GM18502 (cell line): ENCODE results near the gene SAE1.
"Not testable (repeated sequence)": the region's sequence is repeated elsewhere in the genome, so short reads cannot be mapped to it uniquely, and the experiment has no call there.

Source experiments
- ATAC-seq: cut with Tn5 transposase; IDR thresholded peaks from one replicate; pipeline ENCODE4 v1.9.1; 2021; ENCODE audit warnings: mild to moderate bottlenecking; ENCODE audit not compliant: unreplicated experiment, poor library complexity

Gene SAE1

GRCh38 chr19:47124937-47125668 is 5.5 kb upstream of the SAE1 start:
- ATAC-seq = no peak

- no peak for ATAC-seq
Observed at GRCh38 chr19:47125669-47125938, 5.0 kb upstream of the SAE1 start.

DNA sequence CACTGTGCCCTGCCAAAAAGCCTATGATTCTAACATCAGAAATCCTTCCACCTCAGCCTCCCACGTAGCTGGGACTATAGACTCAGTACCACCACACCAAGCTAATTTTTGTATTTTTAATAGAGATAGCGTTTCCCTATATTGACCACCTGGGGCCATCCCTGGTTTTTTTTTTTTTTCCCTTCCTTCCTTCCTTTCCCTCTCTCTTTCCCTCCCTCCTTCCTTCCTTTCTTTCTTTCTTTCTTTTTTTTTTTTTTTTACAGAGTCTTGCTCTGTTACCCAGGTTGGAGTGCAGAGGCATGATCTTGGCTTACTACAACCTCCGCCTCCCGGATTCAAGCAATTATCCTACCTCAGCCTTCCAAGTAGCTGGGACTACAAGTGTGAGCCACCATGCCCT is 1.1 kb upstream of the SAE1 start:
- ATAC-seq = no peak

GRCh38 chr19:47130120-47130588 is 481 bp upstream of the SAE1 start:
- ATAC-seq = no peak

- ATAC-seq = no peak
Observed at GRCh38 chr19:47132194-47132852, 1.7 kb downstream of the SAE1 start.

GRCh38 chr19:47133021-47133471 is 2.4 kb downstream of the SAE1 start:
- ATAC-seq = no peak

GRCh38 chr19:47134545-47134944 is 3.9 kb downstream of the SAE1 start:
- no peak for ATAC-seq

DNA sequence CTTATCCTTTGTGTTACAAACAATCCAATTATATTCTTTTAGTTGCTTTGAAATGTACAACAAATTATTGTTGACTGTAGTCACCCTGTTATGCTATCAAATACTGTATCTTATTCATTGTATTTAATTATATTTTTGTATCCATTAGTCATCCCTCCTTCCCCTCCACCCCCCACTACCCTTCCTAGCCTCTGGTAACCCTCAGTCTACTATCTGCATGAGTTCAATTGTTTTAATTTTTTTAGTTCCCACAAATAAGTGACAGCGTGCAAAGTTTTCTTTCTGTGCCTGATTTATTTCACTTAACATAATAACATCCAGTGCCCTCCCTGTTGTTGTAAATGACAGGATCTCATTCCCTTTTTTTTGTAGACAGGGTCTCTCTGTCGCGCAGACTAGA is 4.5 kb downstream of the SAE1 start:
- ATAC-seq = no peak

- not testable (repeated sequence) for ATAC-seq
Observed at GRCh38 chr19:47141252-47141651, 10.6 kb downstream of the SAE1 start.

- ATAC-seq = no peak
Observed at GRCh38 chr19:47141695-47142094, 11.1 kb downstream of the SAE1 start.

GRCh38 chr19:47142779-47143178 is 12.1 kb downstream of the SAE1 start:
- ATAC-seq = no peak

DNA sequence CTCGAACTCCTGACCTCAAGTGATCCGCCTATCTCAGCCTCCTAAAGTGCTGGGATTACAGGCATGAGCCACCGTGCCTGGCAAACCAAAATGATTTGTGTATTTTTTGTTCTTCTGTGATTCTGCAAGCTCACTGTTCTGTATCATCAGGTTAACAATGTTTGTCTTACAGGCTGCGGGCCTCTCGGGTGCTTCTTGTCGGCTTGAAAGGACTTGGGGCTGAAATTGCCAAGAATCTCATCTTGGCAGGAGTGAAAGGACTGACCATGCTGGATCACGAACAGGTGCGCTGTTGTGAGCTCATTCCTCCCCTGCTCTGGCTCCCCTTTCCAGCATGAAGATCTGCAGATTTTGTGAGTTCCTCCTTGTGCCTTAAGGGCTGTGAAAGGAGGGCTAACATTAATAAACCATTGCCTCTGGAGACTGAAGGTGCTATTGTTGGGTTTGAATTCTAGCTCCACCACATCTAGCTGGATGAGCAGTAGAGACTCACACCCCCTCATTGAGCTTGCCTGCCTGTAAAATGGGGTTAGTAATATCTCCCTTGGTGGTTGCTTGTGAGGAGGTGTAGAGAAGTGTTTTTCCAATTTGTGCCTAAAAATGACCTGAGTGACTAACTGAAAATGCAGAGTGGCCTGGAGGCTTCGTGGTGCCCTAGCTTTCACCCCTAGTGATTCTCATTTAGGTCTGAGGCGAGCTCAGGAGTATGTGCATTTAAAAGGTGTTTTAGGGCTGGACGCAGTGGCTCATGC is 12.9 kb downstream of the SAE1 start:
- no peak for ATAC-seq

GRCh38 chr19:47144630-47145029 is 14.0 kb downstream of the SAE1 start:
- no peak for ATAC-seq

DNA sequence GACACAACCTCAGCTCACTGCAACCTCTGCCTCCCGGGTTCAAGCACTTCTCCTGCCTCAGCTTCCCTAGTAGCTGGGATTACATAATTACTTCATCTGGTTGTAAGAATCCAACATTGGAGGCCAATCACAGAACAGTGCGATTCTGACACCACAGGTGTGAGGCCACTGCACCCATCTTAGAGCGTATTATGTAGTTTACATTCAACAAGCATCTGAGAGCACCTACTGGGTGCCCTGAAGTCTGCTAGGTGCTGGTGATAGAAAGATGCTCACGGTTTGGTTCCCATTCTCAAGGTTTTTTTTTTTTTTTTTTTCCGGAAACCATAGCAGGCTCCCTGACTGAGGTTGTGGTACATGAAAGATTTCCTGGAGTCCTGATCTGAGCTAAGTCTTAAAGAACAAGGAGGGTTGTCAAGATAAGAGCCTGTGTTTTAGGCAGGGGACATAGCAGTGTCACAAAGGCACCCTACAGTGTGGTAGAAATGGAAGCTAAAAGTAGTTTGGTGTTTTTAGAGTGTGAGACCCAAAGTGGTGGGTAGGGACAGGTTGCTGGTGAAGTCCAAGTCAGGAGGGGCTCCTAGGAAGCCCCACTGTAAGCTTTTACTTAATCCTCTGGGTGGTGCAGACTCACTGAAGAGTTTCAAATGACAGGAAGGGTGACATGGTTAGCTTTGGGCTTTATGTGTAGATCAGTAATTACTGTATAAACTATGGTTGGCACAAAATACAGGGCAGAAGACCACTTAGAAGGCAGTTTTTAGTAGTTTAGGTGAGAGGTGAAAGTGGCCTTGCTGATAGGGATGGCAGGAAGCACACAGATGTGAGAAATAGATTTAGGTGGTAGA is 15.2 kb downstream of the SAE1 start:
- ATAC-seq = no peak

DNA sequence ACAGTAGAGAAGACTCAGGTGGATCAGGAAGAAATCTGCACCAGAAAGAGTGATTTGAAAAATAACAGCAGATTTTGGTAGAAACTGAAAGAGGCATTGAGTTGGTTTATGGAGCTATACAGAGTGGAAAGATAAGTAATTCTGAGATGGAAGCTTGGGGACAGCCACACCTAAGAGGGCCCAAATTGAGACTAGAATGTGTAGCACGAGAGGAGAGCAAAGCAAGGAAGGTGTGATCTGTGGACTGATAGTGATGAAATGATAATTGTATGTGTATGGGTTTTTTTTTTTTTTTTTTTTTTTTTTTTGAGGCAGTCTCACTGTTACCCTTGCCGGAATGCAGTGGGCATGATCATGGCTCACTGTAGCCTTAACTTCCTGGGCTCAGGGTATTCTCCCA is 16.3 kb downstream of the SAE1 start:
- ATAC-seq = no peak

- ATAC-seq = no peak
Observed at GRCh38 chr19:47151627-47152026, 21.0 kb downstream of the SAE1 start.

GRCh38 chr19:47152205-47152604 is 21.6 kb downstream of the SAE1 start:
- no peak for ATAC-seq

GRCh38 chr19:47152632-47153031 is 22.0 kb downstream of the SAE1 start:
- no peak for ATAC-seq

DNA sequence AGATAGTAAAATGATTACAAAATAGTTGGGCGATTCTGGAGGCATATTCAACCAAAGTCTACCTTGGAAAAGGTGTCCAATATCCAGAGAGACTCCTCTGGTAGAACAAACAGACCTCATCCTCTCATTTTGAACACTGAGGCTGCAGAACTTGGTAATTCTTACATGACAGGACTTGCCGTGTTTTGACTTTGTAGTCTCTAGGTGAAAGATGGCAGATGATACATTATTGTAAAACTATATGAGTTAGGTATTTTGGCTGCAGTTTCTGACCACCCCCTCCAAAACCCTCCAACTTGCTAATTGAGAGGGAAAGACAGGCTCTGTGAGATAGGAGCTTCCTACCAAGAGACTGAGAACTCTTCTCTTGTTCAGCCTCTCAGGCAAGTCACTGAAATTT is 22.6 kb downstream of the SAE1 start:
- no peak for ATAC-seq

GRCh38 chr19:47155148-47155547 is 24.5 kb downstream of the SAE1 start:
- ATAC-seq = no peak
